WTC11 (cell line): ENCODE data around the gene DYNLT3. TPM values are rescaled to one million over a fixed set of nuclear protein-coding genes. Genes with fewer than 3 reads are reported as not detected.

Experiments
- ATAC-seq: fragments of 200-7000 bp; cut with Tn5 transposase; 2 replicates; pipeline ENCODE4 v1.10.0; 2021; ENCODE audit warnings: mild to moderate bottlenecking, moderate library complexity
- CTCF ChIA-PET: fragments of 300-600 bp; sonication (Branson Sonifier 250); formaldehyde crosslinking; loops from one replicate; lab custom pipeline; 2021; ENCODE audit warnings: antibody characterized with exemption; lab: Charles Lee
- POLR2A ChIA-PET: fragments of 350-600 bp; sonication (Branson Sonifier 250); formaldehyde crosslinking; loops from one replicate; lab custom pipeline; 2021; ENCODE audit warnings: antibody characterized with exemption; lab: Charles Lee
- DNase-seq: peaks from one replicate; pipeline ENCODE4 v3.0.0; 2021; ENCODE audit warnings: low spot score
- H3K27ac Mint-ChIP-seq: 2 replicates; pipeline ENCODE4 v1.8.0; 2021; ENCODE audit warnings: mixed read lengths
- H3K27me3 Mint-ChIP-seq: 2 replicates; pipeline ENCODE4 v1.8.0; 2021; ENCODE audit warnings: low read depth, mild to moderate bottlenecking, moderate library complexity, mixed read lengths
- H3K36me3 Mint-ChIP-seq: 2 replicates; pipeline ENCODE4 v1.8.0; 2021; ENCODE audit warnings: mixed read lengths
- H3K4me1 Mint-ChIP-seq: 2 replicates; pipeline ENCODE4 v1.8.0; 2022; ENCODE audit warnings: mixed read lengths
- H3K4me3 Mint-ChIP-seq: 2 replicates; pipeline ENCODE4 v1.8.0; 2021; ENCODE audit warnings: mild to moderate bottlenecking, moderate library complexity, mixed read lengths
- H3K9me3 Mint-ChIP-seq: 2 replicates; pipeline ENCODE4 v1.8.0; 2021; ENCODE audit warnings: mixed read lengths
- AR ChIP-seq: fragments of 250-450 bp; sonication (Bioruptor Pico); IDR thresholded peaks from 2 replicates; pipeline ENCODE4 v1.9.0; 2021; ENCODE audit warnings: mild to moderate bottlenecking
- CREB1 ChIP-seq: sonication (generic); formaldehyde crosslinking; IDR thresholded peaks from 2 replicates; pipeline ENCODE4 v1.8.0; 2023; ENCODE audit warnings: mild to moderate bottlenecking, missing genetic modification reagents
- CREM ChIP-seq: sonication (generic); formaldehyde crosslinking; IDR thresholded peaks from 2 replicates; pipeline ENCODE4 v1.8.1; 2022; ENCODE audit warnings: mild to moderate bottlenecking, missing genetic modification reagents, moderate library complexity
- ELF4 ChIP-seq: sonication (generic); formaldehyde crosslinking; IDR thresholded peaks from 2 replicates; pipeline ENCODE4 v1.8.1; 2022; ENCODE audit warnings: low read depth, mild to moderate bottlenecking, moderate library complexity, missing genetic modification reagents
- EMX1 ChIP-seq: fragments of 250-450 bp; sonication (Bioruptor Pico); IDR thresholded peaks from 2 replicates; pipeline ENCODE4 v1.8.0; 2021; ENCODE audit warnings: mild to moderate bottlenecking
- FOXP1 ChIP-seq: sonication (generic); formaldehyde crosslinking; IDR thresholded peaks from 2 replicates; pipeline ENCODE4 v1.8.0; 2022; ENCODE audit warnings: missing genetic modification reagents, mild to moderate bottlenecking, moderate library complexity, borderline replicate concordance
- NFYB ChIP-seq: sonication (generic); formaldehyde crosslinking; conservative IDR thresholded peaks from 2 replicates; pipeline ENCODE4 v1.8.0; 2022; ENCODE audit warnings: low read depth, missing genetic modification reagents
- RELA ChIP-seq: sonication (generic); formaldehyde crosslinking; IDR thresholded peaks from 2 replicates; pipeline ENCODE4 v1.8.1; 2022; ENCODE audit warnings: missing genetic modification reagents, mild to moderate bottlenecking, borderline replicate concordance
- RORB ChIP-seq: fragments of 250-450 bp; sonication (Bioruptor Pico); IDR thresholded peaks from 2 replicates; pipeline ENCODE4 v1.9.0; 2021; ENCODE audit warnings: mild to moderate bottlenecking
- TCF7 ChIP-seq: sonication (generic); formaldehyde crosslinking; IDR thresholded peaks from 2 replicates; pipeline ENCODE4 v1.8.0; 2022; ENCODE audit warnings: mild to moderate bottlenecking, low read depth, missing genetic modification reagents, moderate library complexity
- TEAD1 ChIP-seq: sonication (generic); formaldehyde crosslinking; IDR thresholded peaks from 2 replicates; pipeline ENCODE4 v1.8.0; 2022; ENCODE audit warnings: mild to moderate bottlenecking, missing genetic modification reagents
- USF1 ChIP-seq: sonication (generic); formaldehyde crosslinking; IDR thresholded peaks from 2 replicates; pipeline ENCODE4 v1.8.0; 2022; ENCODE audit warnings: mild to moderate bottlenecking, missing genetic modification reagents
- ZNF138 ChIP-seq: sonication (generic); formaldehyde crosslinking; conservative IDR thresholded peaks from 2 replicates; pipeline ENCODE4 v1.8.1; 2022; ENCODE audit warnings: mild to moderate bottlenecking, moderate library complexity, missing genetic modification reagents
- ZNF232 ChIP-seq: sonication (generic); formaldehyde crosslinking; IDR thresholded peaks from 2 replicates; pipeline ENCODE4 v1.8.0; 2022; ENCODE audit warnings: mild to moderate bottlenecking, missing genetic modification reagents
- ZNF317 ChIP-seq: sonication (generic); formaldehyde crosslinking; IDR thresholded peaks from 2 replicates; pipeline ENCODE4 v1.8.1; 2023; ENCODE audit warnings: low read depth, mild to moderate bottlenecking, moderate library complexity, missing genetic modification reagents, borderline replicate concordance
- total RNA-seq: library from RNA; stranded (reverse); gene quantifications from 3 replicates; pipeline ENCODE4 v1.2.3, GENCODE V29; 2021
- TF ChIP-seq, protein P1 (sequence below): sonication (generic); formaldehyde crosslinking; IDR thresholded peaks from 2 replicates; pipeline ENCODE4 v1.8.0; 2023; ENCODE audit warnings: missing genetic modification reagents, mild to moderate bottlenecking, borderline replicate concordance
- TF ChIP-seq, protein P2 (sequence below): sonication (generic); formaldehyde crosslinking; IDR thresholded peaks from 2 replicates; pipeline ENCODE4 v1.8.1; 2022; ENCODE audit warnings: missing genetic modification reagents, borderline replicate concordance
- TF ChIP-seq, protein P3 (sequence below): fragments of 250-450 bp; sonication (Bioruptor Pico); IDR thresholded peaks from 2 replicates; pipeline ENCODE4 v1.8.0; 2021; ENCODE audit warnings: mild to moderate bottlenecking

The DYNLT3 gene
- total RNA-seq, 1 experiment from 2014 or later: 5.1 TPM

DNA sequence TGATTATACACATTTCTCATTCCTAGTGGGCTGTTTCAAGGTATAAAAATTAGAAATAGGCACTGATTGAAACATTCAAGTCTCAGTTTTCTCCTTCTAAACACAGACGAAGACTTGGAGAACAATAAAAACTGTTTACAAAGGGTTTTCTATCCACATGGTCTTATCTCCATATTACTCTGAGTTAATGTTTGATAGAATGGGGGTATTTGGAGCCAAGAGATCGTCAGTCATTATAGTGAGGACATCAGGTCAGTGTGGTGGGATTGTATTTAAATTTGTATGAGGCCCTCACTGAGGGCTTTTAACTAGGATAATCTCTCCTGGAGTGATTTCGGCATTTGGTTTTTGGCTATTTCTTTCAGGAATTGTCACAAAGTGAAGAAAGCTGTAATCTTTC lies 16.4 kb upstream of the DYNLT3 start (continued):
- TF ChIP-seq, protein P1, sequence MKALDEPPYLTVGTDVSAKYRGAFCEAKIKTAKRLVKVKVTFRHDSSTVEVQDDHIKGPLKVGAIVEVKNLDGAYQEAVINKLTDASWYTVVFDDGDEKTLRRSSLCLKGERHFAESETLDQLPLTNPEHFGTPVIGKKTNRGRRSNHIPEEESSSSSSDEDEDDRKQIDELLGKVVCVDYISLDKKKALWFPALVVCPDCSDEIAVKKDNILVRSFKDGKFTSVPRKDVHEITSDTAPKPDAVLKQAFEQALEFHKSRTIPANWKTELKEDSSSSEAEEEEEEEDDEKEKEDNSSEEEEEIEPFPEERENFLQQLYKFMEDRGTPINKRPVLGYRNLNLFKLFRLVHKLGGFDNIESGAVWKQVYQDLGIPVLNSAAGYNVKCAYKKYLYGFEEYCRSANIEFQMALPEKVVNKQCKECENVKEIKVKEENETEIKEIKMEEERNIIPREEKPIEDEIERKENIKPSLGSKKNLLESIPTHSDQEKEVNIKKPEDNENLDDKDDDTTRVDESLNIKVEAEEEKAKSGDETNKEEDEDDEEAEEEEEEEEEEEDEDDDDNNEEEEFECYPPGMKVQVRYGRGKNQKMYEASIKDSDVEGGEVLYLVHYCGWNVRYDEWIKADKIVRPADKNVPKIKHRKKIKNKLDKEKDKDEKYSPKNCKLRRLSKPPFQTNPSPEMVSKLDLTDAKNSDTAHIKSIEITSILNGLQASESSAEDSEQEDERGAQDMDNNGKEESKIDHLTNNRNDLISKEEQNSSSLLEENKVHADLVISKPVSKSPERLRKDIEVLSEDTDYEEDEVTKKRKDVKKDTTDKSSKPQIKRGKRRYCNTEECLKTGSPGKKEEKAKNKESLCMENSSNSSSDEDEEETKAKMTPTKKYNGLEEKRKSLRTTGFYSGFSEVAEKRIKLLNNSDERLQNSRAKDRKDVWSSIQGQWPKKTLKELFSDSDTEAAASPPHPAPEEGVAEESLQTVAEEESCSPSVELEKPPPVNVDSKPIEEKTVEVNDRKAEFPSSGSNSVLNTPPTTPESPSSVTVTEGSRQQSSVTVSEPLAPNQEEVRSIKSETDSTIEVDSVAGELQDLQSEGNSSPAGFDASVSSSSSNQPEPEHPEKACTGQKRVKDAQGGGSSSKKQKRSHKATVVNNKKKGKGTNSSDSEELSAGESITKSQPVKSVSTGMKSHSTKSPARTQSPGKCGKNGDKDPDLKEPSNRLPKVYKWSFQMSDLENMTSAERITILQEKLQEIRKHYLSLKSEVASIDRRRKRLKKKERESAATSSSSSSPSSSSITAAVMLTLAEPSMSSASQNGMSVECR (CRISPR knock-in tag): no peak
- TF ChIP-seq TCF7 (no peak), ZNF317 (CRISPR knock-in tag) (no peak), RELA (CRISPR knock-in tag) (no peak), EMX1 (CRISPR knock-in tag) (no peak), FOXP1 (CRISPR knock-in tag) (no peak)

- H3K4me3 Mint-ChIP-seq: no peak overlapping the region
- H3K4me1 Mint-ChIP-seq: peaks cover 3% of the 10 kb centered on the region; the same call in 1 of the 2 replicates
- no peak for ATAC-seq
- POLR2A ChIA-PET: no interaction called here
- H3K36me3 Mint-ChIP-seq: no peaks in the 10 kb centered on the region
- H3K9me3 Mint-ChIP-seq: peaks cover 7% of the 10 kb centered on the region; the same call in 1 of the 2 replicates
- TF ChIP-seq, protein P1 (CRISPR knock-in tag): no peak
- TF ChIP-seq, all 79 proteins: peak for 0
- no peak overlapping the region for H3K27ac Mint-ChIP-seq
- no peak for DNase-seq
- no peaks in the 10 kb centered on the region; the same call in 1 of the 2 replicates for H3K27me3 Mint-ChIP-seq
- CTCF ChIA-PET: no interaction called here
These were observed 15.5 kb upstream of the DYNLT3 start for GRCh38 chrX:37862851-37863250.

- DNase-seq (no peak), ATAC-seq (no peak)
- Mint-ChIP-seq H3K27me3 (no peaks in the 10 kb centered on the region; the same call in 1 of the 2 replicates), H3K4me3 (no peak overlapping the region), H3K9me3 (0 out of 2 replicates have a peak, but pooled peaks cover 5% of the 10 kb centered on the region), H3K36me3 (no peaks in the 10 kb centered on the region; the same call in 1 of the 2 replicates), H3K27ac (no peak overlapping the region), H3K4me1 (no peaks in the 10 kb centered on the region)
- ChIA-PET CTCF (no interaction called here), POLR2A (no interaction called here)
- no peak for TF ChIP-seq RORB (CRISPR knock-in tag)
- TF ChIP-seq AR (CRISPR knock-in tag): no peak
- no peak for TF ChIP-seq ZNF138 (CRISPR knock-in tag)
- TF ChIP-seq, protein P2, sequence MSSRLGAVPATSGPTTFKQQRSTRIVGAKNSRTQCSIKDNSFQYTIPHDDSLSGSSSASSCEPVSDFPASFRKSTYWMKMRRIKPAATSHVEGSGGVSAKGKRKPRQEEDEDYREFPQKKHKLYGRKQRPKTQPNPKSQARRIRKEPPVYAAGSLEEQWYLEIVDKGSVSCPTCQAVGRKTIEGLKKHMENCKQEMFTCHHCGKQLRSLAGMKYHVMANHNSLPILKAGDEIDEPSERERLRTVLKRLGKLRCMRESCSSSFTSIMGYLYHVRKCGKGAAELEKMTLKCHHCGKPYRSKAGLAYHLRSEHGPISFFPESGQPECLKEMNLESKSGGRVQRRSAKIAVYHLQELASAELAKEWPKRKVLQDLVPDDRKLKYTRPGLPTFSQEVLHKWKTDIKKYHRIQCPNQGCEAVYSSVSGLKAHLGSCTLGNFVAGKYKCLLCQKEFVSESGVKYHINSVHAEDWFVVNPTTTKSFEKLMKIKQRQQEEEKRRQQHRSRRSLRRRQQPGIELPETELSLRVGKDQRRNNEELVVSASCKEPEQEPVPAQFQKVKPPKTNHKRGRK (CRISPR knock-in tag): no peak
- no peak for TF ChIP-seq ZNF232 (CRISPR knock-in tag)
- TF ChIP-seq USF1 (CRISPR knock-in tag): no peak
- TF ChIP-seq, protein P3, sequence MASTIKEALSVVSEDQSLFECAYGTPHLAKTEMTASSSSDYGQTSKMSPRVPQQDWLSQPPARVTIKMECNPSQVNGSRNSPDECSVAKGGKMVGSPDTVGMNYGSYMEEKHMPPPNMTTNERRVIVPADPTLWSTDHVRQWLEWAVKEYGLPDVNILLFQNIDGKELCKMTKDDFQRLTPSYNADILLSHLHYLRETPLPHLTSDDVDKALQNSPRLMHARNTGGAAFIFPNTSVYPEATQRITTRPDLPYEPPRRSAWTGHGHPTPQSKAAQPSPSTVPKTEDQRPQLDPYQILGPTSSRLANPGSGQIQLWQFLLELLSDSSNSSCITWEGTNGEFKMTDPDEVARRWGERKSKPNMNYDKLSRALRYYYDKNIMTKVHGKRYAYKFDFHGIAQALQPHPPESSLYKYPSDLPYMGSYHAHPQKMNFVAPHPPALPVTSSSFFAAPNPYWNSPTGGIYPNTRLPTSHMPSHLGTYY: no peak
- TF ChIP-seq ELF4: no peak
- no peak for TF ChIP-seq CREM (CRISPR knock-in tag)
- TF ChIP-seq NFYB (CRISPR knock-in tag): no peak
- TF ChIP-seq TEAD1 (CRISPR knock-in tag): no peak
- no peak for TF ChIP-seq CREB1
These were observed 13.3 kb upstream of the DYNLT3 start for GRCh38 chrX:37860721-37861120.
